Osteocyte (in vitro differentiated cells): Measurements from ENCODE around the gene TMEM217. TPM values are rescaled to one million over a fixed set of nuclear protein-coding genes. Genes with fewer than 3 reads are reported as not detected.
A peak's percentile ranks its signal among the peaks of the same experiment; 100 is the strongest.

Experiments used
- DNase-seq: peaks from one replicate; pipeline ENCODE4 v3.0.0; 2021; ENCODE audit warnings: mixed read lengths; ENCODE audit not compliant: unreplicated experiment; ENCODE audit errors: extremely low spot score
- H3K27ac Mint-ChIP-seq: one replicate; pipeline ENCODE4 v1.8.0; 2021; ENCODE audit warnings: mild to moderate bottlenecking, mixed read lengths; ENCODE audit not compliant: unreplicated experiment
- H3K27me3 Mint-ChIP-seq: one replicate; pipeline ENCODE4 v1.8.0; 2021; ENCODE audit warnings: mixed read lengths; ENCODE audit not compliant: unreplicated experiment
- H3K36me3 Mint-ChIP-seq: one replicate; pipeline ENCODE4 v1.8.0; 2021; ENCODE audit warnings: mixed read lengths; ENCODE audit not compliant: unreplicated experiment
- H3K4me1 Mint-ChIP-seq: one replicate; pipeline ENCODE4 v1.8.0; 2021; ENCODE audit warnings: mixed read lengths; ENCODE audit not compliant: unreplicated experiment
- H3K4me3 Mint-ChIP-seq: one replicate; pipeline ENCODE4 v1.8.0; 2021; ENCODE audit warnings: mild to moderate bottlenecking, moderate library complexity, mixed read lengths; ENCODE audit not compliant: unreplicated experiment
- H3K9me3 Mint-ChIP-seq: one replicate; pipeline ENCODE4 v1.8.0; 2021; ENCODE audit warnings: mixed read lengths; ENCODE audit not compliant: unreplicated experiment
- total RNA-seq: library from RNA; stranded (reverse); gene quantifications from 2 replicates; pipeline ENCODE4 v1.2.1, GENCODE V29; 2021
- TF ChIP-seq, protein P1 (sequence below): fragments of 200-600 bp; sonication (generic); IDR thresholded peaks from 2 replicates; pipeline ENCODE4 v1.5.0; 2021; ENCODE audit warnings: antibody characterized with exemption, mild to moderate bottlenecking, moderate library complexity

Gene TMEM217
- total RNA-seq, 1 donor from 2014 or later, result 3.5 TPM

DNA sequence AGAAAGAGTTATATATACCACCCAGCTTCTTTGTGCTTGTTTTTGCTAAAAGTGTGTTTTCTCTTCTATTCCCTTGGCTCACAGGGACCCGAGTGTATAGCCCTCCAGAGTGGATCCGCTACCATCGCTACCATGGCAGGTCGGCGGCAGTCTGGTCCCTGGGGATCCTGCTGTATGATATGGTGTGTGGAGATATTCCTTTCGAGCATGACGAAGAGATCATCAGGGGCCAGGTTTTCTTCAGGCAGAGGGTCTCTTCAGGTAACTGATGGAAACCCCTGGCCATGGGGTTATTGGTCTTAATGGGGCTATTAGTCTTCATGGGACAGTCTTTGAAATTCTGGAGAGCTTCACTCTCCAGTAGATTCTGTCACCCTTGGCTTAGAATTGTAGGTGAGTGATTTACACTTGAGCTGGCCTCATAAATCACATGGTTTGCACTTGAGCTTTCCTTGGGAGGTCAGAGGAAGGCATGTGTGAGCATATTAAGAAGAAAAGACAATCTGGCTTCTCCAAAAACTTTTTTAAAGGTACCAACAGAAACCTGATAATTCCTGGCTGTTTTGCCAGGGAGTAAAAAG is 84.9 kb downstream of the TMEM217 start:
- no peak overlapping the region for H3K27ac Mint-ChIP-seq
- H3K4me1 Mint-ChIP-seq, result peaks cover 30% of the 10 kb centered on the region
- TF ChIP-seq, protein P1, sequence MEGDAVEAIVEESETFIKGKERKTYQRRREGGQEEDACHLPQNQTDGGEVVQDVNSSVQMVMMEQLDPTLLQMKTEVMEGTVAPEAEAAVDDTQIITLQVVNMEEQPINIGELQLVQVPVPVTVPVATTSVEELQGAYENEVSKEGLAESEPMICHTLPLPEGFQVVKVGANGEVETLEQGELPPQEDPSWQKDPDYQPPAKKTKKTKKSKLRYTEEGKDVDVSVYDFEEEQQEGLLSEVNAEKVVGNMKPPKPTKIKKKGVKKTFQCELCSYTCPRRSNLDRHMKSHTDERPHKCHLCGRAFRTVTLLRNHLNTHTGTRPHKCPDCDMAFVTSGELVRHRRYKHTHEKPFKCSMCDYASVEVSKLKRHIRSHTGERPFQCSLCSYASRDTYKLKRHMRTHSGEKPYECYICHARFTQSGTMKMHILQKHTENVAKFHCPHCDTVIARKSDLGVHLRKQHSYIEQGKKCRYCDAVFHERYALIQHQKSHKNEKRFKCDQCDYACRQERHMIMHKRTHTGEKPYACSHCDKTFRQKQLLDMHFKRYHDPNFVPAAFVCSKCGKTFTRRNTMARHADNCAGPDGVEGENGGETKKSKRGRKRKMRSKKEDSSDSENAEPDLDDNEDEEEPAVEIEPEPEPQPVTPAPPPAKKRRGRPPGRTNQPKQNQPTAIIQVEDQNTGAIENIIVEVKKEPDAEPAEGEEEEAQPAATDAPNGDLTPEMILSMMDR, result no peak
- H3K4me3 Mint-ChIP-seq, result no peak overlapping the region
- peaks cover 24% of the 10 kb centered on the region for H3K36me3 Mint-ChIP-seq
- no peak for DNase-seq
- H3K9me3 Mint-ChIP-seq, result no peaks in the 10 kb centered on the region
- H3K27me3 Mint-ChIP-seq, result no peaks in the 10 kb centered on the region

DNA sequence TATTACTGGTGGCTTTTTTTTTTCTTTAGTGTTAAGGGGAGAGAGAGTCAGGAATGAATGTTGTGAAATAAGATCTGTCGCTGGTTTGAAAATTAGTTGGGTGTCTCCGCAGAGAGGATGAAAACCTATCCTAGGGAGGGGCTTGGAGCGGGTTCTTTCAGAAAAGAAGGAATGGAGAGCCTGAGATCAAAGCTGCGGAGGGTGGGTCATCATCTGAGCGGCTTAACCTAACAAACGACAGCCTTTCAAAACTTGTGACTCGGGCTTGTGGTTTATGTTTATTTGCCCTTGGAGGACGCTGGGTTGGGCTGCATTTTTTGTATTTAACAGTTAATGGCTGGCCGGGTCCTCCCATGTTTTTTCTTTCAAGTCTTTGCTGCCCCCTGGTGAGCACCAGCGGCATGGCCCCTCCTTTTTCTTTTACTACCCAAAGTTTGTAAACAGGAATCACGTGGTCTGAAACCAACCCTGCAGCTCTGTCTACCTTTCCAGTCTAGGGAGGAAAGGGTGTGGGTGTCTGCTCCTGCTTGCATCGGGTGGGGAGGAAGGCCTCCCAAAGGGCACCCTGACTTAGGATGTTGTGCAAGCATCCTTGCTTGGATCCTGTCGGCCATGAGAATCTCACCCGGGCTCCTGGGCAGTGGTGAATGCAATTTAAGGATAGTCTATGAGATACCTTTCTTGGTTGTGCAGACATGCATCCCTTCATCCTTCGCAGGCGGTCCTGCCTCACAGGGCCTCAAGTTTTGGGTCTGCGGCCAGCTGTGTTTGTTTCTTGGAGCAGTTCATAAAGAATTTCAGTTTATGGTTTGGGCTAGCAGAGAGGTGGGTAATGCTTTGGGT is 85.8 kb downstream of the TMEM217 start:
- H3K9me3 Mint-ChIP-seq, result no peaks in the 10 kb centered on the region
- H3K4me1 Mint-ChIP-seq, result peaks cover 32% of the 10 kb centered on the region
- peak overlapping the region; percentile 88 for H3K27ac Mint-ChIP-seq
- H3K27me3 Mint-ChIP-seq, result no peaks in the 10 kb centered on the region
- TF ChIP-seq, protein P1, result peak; percentile 94
- peaks cover 24% of the 10 kb centered on the region for H3K36me3 Mint-ChIP-seq
- H3K4me3 Mint-ChIP-seq, result peak overlapping the region; percentile 75
- DNase-seq, result peak; percentile 93

DNA sequence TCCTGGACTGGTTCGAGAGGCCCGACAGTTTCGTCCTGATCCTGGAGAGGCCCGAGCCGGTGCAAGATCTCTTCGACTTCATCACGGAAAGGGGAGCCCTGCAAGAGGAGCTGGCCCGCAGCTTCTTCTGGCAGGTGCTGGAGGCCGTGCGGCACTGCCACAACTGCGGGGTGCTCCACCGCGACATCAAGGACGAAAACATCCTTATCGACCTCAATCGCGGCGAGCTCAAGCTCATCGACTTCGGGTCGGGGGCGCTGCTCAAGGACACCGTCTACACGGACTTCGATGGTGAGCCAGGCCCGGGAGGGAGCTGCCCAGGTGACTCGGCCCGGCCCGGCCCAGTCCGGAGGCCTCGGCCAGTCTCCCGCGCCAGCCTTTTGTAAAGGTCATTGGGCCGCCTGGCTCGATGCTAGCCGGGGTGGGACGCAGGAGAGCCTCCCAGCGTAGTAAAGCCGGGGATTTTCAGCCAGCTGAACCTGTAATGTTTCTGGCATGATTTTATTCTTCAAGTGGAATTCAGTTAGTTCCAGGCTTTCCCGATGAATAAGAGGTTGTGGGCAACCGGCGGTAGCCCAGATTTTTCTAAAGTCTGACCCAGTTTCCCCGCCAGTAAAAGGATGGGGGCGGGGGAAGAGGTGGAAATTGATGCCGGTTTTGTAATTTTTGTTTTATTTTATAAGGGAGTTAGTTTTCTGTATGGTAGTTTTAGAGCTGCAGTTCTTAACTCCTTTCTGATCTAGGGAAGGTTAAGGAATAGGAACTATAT is 86.6 kb downstream of the TMEM217 start:
- Mint-ChIP-seq H3K4me1 (peaks cover 32% of the 10 kb centered on the region), H3K27me3 (no peaks in the 10 kb centered on the region), H3K27ac (peak overlapping the region; percentile 88), H3K9me3 (no peaks in the 10 kb centered on the region), H3K36me3 (peaks cover 24% of the 10 kb centered on the region), H3K4me3 (peak overlapping the region; percentile 75)
- DNase-seq, result no peak
- TF ChIP-seq, protein P1, result no peak

DNA sequence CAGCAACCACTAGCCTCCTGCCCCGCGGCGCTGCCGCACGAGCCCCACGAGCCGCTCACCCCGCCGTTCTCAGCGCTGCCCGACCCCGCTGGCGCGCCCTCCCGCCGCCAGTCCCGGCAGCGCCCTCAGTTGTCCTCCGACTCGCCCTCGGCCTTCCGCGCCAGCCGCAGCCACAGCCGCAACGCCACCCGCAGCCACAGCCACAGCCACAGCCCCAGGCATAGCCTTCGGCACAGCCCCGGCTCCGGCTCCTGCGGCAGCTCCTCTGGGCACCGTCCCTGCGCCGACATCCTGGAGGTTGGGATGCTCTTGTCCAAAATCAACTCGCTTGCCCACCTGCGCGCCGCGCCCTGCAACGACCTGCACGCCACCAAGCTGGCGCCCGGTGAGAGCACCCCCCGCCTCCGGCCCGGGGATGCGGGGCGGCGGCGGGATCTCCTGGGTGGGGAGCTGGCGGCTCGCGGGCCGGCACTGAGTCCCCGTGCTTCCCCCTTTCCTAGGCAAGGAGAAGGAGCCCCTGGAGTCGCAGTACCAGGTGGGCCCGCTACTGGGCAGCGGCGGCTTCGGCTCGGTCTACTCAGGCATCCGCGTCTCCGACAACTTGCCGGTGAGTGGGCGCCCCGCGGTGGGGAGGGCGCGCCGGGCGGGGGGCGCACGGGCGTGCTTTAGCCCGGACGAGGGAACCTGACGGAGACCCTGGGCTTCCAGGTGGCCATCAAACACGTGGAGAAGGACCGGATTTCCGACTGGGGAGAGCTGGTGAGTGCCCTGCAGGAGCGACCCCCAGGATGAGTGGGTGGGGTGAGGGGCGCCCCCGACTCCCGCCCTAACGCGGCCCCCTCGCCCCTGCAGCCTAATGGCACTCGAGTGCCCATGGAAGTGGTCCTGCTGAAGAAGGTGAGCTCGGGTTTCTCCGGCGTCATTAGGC is 87.4 kb downstream of the TMEM217 start:
- peak; percentile 86 for DNase-seq
- Mint-ChIP-seq H3K27ac (peak overlapping the region; percentile 88), H3K4me1 (peaks cover 32% of the 10 kb centered on the region), H3K4me3 (peak overlapping the region; percentile 75), H3K9me3 (no peaks in the 10 kb centered on the region), H3K36me3 (peaks cover 24% of the 10 kb centered on the region), H3K27me3 (no peaks in the 10 kb centered on the region)
- TF ChIP-seq, protein P1, result peak; percentile 36
